ENCODE data around the gene RBM19.

RBM19 gene

DNA sequence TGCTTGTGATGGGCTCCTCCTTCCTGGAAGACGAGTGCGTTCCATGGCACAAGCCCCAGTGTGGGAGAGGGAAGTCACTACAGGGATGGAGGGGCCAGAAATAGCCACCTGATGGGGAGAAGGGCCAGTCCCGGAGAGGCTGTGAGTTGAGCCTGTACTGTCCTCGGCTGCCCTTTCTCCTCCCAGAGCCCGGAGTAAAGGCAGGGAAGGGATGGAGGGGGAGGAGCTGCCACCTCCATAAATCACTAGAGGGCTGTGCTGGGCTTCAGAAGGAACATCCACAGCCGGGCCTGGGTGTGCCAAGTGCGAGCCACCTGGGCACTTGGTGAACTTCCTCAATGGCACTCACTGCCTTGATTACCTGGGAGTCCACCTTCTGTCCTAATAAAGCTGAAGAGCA lies 110.1 kb downstream of the RBM19 start:
- H3K4me3 ChIP-seq (ENCODE audit: control insufficient read depth, low read depth, low read length) = no peak overlapping the region
- DNase-seq (ENCODE audit: low read depth) = no peak
- TF ChIP-seq CTCF (IDR thresholded peaks at IDR 0.05; ENCODE audit: control insufficient read depth, insufficient read depth, low read depth, low read length, missing control alignments) = no peak

GRCh38 chr12:113854385-113855142 lies 111.6 kb downstream of the RBM19 start:
- no peak overlapping the region for H3K4me3 ChIP-seq (ENCODE audit: control insufficient read depth, low read depth, low read length)
- no peak for TF ChIP-seq CTCF (IDR thresholded peaks at IDR 0.05; ENCODE audit: control insufficient read depth, insufficient read depth, low read depth, low read length, missing control alignments)
- no peak for DNase-seq (ENCODE audit: low read depth)

DNA sequence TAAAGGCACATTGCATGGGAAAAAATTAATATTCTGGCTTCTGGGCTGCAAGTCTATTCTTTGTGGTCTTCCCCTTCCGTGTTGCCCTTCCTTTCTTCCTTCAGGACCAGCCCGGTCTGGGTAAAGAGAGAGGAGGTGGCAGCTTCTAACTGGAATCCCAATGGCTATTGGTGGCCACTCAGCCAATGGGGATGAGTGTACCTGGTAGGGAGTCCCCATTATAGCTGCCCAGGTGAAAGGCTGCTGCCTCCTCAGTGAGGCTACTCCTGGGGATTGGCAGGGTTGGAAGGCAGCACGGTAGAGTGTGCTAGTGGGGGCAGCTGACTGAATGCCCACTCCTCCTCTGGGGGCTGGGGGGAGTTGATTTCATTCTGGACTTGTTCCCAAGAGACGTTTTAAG lies 112.6 kb downstream of the RBM19 start:
- no peak for TF ChIP-seq CTCF (IDR thresholded peaks at IDR 0.05; ENCODE audit: control insufficient read depth, insufficient read depth, low read depth, low read length, missing control alignments)
- no peak for DNase-seq (ENCODE audit: low read depth)
- H3K4me3 ChIP-seq (ENCODE audit: control insufficient read depth, low read depth, low read length) = no peak overlapping the region

GRCh38 chr12:113852695-113853490 lies 113.2 kb downstream of the RBM19 start:
- DNase-seq (ENCODE audit: low read depth) = no peak
- H3K4me3 ChIP-seq (ENCODE audit: control insufficient read depth, low read depth, low read length) = no peak overlapping the region
- TF ChIP-seq CTCF (IDR thresholded peaks at IDR 0.05; ENCODE audit: control insufficient read depth, insufficient read depth, low read depth, low read length, missing control alignments) = no peak

GRCh38 chr12:113852264-113852663 lies 113.9 kb downstream of the RBM19 start:
- TF ChIP-seq CTCF (IDR thresholded peaks at IDR 0.05; ENCODE audit: control insufficient read depth, insufficient read depth, low read depth, low read length, missing control alignments) = no peak
- no peak overlapping the region for H3K4me3 ChIP-seq (ENCODE audit: control insufficient read depth, low read depth, low read length)
- DNase-seq (ENCODE audit: low read depth) = no peak

DNA sequence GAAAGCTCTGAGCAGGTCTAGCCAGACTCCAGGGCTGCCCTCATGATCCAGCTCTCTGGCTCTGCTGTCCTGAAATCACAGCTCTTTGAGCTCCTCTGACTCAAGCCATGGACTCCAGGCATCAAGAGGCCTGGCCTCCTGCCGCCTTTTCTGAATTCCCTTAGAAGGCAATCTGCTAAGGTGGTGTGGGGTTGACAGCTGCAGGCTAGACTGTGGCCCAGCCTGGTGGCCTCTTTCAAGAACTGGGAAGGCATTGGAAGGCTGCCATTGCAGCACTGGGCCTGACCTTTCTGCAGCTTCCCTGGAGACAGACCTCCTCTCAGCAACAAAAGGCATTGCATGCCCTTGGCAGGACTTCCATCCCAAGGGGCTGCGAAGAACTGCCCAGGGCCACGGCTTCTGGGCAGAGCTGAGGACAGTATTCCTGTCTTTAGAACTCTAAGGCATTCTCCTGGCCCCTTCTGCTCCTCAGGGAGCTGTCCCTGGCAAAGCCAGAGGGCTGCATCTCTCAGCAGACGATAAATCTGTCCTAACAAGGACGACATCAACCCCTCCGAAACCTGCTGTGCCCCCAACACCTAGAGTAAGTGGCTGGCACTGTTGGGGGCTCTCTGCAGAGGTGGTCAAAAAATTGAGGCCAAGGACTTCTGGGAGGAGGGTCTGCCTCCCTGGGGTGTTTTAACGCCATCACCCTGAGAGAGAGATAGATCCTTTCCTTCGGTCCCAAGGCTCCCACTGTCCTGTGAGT lies 115.6 kb downstream of the RBM19 start:
- H3K4me3 ChIP-seq (ENCODE audit: control insufficient read depth, low read depth, low read length) = no peak overlapping the region
- no peak for TF ChIP-seq CTCF (IDR thresholded peaks at IDR 0.05; ENCODE audit: control insufficient read depth, insufficient read depth, low read depth, low read length, missing control alignments)
- no peak for DNase-seq (ENCODE audit: low read depth)
